Activated CD8-positive, alpha-beta memory T cell treated with anti-CD3 and anti-CD28 coated beads for 1 hour (primary cell): ENCODE results near the gene SLC5A6.

ENCODE experiments used
- DNase-seq, 2 donors: peaks; one replicate each; pipeline ENCODE4 v3.0.0-alpha.2; 2020; ENCODE audit warnings: low read depth in 1 of 2; ENCODE audit errors: extremely low read depth in 1 of 2

The SLC5A6 gene

DNA sequence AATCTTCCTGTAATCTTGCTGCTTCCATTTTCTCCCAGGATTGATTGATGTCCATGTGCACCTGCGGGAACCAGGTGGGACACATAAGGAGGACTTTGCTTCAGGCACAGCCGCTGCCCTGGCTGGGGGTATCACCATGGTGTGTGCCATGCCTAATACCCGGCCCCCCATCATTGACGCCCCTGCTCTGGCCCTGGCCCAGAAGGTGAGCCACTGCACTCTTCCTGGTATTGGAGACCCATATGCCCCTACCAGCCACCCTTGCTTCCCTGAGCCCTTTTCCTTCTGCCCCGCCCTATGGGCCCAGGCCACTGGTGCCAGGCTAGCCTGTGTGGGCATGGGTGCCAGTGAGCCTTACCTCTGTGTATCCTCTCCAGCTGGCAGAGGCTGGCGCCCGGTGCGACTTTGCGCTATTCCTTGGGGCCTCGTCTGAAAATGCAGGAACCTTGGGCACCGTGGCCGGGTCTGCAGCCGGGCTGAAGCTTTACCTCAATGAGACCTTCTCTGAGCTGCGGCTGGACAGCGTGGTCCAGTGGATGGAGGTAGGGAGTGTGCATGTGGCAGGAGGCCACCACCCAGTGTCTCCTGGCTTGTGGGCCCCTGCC is 25.4 kb upstream of the SLC5A6 start:
- no peak for DNase-seq

DNA sequence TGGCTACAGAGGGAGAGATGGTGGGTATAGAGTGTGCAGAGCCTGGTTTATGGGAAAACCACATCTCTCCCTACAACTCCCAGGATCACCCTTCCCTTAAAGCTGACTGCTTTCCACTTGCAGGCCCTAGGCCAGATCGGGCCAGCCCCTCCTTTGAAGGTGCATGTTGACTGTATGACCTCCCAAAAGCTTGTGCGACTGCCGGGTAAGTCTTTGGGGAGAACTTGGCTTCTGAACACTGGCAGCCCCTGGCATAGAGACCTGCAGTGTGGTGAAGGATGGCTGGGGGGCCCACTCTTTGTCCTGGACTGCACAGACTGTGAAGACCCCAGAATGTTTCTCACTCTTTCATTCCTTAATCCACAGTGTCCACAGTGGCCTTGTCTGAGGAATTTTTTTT is 24.6 kb upstream of the SLC5A6 start:
- DNase-seq, result no peak

DNA sequence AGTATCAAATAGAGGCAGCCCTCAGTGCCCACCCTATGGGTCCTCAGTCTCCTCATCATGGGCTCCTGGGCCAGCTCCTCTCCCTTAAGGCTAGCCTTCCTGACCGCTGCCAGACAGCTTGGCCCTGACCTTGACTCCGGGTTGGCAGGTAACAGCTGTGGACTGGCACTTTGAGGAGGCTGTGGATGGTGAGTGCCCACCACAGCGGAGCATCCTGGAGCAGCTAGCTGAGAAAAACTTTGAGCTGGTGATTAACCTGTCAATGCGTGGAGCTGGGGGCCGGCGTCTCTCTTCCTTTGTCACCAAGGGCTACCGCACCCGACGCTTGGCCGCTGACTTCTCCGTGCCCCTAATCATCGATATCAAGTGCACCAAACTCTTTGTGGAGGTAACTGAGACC is 24.1 kb upstream of the SLC5A6 start:
- no peak for DNase-seq

DNA sequence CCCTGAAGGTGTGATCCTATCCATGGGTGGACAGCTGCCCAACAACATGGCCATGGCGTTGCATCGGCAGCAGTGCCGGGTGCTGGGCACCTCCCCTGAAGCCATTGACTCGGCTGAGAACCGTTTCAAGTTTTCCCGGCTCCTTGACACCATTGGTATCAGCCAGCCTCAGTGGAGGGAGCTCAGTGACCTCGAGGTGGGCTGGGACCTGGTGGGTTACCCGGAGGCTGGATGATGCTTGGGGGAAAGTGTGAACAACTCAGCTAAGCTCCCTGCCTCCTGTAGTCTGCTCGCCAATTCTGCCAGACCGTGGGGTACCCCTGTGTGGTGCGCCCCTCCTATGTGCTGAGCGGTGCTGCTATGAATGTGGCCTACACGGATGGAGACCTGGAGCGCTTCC is 21.3 kb upstream of the SLC5A6 start:
- DNase-seq, result no peak

DNA sequence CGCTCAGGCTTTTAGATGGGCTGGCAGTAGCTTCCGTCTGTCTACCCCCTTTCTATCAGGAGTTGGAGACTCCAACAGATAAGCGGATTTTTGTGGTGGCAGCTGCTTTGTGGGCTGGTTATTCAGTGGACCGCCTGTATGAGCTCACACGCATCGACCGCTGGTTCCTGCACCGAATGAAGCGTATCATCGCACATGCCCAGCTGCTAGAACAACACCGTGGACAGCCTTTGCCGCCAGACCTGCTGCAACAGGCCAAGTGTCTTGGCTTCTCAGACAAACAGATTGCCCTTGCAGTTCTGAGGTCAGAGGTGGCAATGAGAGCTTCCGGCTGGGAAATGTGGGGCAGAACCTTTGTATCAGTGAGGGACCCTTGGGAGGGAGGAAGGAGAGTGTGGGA is 19.9 kb upstream of the SLC5A6 start:
- DNase-seq, result no peak

DNA sequence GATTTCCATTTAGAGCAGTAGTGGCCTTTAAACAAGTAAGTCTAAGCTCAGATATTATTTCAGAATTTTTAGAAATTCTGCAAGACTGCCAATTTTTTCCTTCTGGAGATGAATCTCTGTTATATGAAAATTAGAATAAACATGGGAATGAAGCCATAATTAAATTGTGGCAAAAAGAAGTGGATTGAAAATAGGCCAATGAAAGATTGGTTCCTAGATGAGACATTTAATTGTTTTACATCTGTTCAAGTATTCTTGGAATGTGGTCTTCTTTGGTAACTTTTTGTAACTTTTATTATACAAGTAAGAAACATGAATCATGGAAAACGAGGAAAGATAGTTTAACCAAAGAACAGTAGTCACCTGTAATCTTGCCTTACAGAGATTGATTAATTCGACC is 15.4 kb upstream of the SLC5A6 start:
- no peak for DNase-seq

- DNase-seq, result no peak
Measured at GRCh38 chr2:27225526-27225925, 13.5 kb upstream of the SLC5A6 start.

DNA sequence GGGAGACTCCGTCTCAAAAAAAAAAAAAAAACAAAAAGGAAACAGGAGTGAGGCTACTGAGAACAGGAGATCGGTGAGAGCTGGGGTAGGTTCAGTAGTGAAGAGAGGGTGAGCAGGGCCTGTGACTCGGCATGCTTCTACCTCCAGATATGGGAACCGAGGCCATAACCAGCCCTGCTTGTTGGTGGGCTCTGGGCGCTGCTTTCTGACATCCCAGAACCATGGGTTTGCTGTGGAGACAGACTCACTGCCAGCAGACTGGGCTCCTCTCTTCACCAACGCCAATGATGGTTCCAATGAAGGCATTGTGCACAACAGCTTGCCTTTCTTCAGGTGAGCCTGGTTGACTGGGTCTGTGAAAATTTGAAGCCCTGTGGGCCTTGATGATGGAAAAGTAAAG is 11.3 kb upstream of the SLC5A6 start:
- no peak for DNase-seq

GRCh38 chr2:27222407-27222806 is 10.3 kb upstream of the SLC5A6 start:
- no peak for DNase-seq

DNA sequence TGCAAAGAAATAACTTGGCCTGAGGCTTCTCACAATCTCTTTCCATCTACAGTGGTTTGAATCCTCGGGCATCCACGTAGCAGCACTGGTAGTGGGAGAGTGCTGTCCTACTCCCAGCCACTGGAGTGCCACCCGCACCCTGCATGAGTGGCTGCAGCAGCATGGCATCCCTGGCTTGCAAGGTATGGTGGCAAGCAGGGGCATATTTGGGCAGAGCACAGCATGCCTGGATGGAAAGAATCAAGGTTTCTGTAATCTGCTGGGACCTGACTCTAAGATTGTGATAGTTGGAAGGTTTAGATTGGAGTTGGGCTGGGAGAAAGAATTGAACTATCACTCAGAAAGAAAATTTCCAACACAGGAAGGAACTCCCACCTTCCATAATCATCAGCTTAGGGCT is 9.1 kb upstream of the SLC5A6 start:
- no peak for DNase-seq

GRCh38 chr2:27220091-27220490 is 8.0 kb upstream of the SLC5A6 start:
- no peak for DNase-seq

DNA sequence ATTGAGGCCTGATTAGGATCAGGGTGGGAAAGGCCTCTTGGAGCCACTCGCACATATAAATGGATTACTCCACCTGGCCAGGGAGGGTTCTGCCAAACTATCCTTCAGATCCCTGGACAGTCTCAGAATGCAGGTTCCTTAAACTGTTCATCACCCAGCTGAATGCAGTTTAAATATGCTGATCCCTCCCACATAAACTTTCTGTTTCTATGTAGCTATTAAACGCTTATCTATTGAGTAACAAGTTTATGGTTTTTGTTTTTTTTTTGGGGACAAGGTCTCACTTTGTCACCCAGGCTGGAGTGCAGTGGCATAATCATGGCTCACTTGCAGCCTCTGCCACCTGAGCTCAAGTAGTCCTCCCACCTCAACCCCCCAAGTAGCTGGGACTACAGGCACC is 7.0 kb upstream of the SLC5A6 start:
- DNase-seq, result no peak

- DNase-seq, result no peak
Measured at GRCh38 chr2:27218614-27219013, 6.5 kb upstream of the SLC5A6 start.

DNA sequence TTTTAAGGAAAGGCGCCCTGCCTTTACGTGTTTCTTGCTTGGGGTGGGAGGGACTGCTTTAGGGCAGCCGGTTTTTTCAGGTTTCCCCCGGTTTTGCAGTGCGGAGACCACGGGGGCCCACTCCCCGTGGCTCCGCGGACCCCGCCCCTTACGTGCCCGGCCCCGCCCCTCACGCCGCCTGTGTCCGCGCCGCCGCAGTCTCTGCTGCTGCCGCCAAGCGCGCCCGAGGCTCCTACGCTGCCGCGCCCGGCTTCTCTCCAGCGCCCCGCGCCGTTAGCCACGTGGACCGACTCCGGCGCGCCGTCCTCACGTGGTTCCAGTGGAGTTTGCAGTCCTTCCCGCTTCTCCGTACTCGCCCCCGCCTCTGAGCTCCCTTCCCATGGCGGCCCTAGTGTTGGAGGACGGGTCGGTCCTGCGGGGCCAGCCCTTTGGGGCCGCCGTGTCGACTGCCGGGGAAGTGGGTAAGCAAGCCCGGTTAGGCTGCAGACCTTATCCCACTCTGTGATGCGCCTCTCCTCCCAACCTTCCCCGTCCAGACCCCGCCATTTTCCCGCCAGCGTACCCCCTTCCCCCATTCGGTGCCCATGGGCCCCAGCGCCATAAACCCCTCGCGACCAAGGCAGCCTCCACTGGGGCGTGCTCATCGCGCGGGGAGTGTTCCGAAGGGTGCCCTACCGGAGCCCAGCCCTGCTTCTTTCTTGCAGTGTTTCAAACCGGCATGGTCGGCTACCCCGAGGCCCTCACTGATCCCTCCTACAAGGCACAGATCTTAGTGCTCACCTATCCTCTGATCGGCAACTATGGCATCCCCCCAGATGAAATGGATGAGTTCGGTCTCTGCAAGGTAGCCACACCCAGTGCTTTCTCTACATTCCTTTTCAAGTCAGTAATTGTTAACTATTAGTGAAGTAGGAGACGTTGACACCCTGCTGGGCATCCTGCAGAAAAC is 5.4 kb upstream of the SLC5A6 start, which contains the start of gene CAD:
Gene CAD (plus strand): TSS at position 197 of the 949 bp plus-strand sequence. CDS start 183 bp downstream, at position 380.
- DNase-seq, result peak; percentile 56 to 80

DNA sequence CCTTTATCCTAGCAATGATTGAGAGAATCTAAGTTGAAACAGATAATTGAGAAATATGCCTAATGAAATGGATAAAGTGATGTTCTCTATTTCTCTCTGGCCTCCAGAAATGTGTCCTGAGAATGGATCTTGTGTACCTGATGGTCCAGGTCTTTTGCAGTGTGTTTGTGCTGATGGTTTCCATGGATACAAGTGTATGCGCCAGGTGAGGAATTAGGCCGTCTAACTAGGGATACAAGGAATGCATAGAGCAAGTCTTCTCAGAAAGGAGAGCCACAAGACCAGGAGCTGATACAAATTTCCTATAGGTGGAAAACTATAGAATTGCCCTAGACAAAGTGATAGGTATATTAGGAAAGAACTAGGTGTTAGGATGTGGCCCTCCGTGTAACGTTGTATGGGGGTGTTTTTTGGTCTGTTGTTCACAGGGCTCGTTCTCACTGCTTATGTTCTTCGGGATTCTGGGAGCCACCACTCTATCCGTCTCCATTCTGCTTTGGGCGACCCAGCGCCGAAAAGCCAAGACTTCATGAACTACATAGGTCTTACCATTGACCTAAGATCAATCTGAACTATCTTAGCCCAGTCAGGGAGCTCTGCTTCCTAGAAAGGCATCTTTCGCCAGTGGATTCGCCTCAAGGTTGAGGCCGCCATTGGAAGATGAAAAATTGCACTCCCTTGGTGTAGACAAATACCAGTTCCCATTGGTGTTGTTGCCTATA is 4.5 kb upstream of the SLC5A6 start:
- no peak for DNase-seq

DNA sequence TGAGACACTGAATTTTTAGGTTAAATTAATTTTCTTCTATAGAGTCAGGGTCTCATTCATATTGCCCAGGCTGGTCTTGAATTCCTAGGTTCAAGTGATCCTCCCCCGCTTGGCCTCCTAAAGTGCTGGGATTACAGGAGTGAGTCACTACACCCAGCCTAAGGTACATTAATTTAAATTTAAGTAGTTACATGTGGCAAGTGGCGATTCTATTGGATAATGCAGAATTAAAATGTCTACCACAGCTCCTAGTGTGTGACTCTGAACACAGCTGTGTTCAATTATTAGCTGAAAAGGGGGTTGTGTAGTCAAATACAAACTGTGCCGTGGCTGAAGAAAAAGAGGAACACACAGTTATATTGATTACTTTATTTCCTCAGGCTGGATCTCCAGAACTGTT is 2.9 kb upstream of the SLC5A6 start:
- no peak for DNase-seq

GRCh38 chr2:27212626-27213471 is 781 bp upstream of the SLC5A6 start:
- no peak for DNase-seq

DNA sequence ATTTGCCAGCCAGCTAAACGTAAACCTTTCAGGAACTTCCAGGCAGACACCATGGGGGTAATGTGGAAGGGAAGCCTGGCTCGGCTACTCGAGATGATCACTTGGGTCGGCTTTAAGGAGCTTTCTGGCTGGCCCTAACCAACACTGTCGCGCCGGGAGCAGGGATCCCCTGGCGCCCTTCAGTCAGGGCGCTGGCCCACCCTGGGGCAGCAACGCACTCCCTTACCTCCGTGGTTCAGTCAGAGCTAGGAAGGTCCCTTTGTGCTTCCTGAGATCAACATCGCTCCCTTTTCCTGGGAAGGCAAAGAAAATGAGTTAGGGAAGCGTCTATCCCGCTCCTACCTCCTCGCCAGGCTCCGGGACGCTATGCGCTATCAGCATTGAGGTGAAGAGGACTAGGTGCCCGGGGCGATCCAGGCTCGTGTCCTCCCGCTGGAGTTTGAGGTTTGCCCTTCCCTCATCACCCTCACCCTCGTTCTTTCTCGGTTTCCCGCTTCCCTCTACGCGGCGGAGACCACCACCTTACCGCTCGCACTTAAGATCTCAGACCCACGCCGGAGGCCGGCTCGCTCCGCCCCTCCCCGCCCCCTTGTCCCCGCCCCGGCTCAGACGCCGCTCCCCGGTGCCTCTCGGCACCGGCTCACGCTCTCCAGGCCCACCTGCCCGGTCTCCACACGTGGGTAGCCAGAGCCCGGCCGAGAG is 676 bp downstream of the SLC5A6 start:
- no peak for DNase-seq

GRCh38 chr2:27209621-27210401 is 2.3 kb downstream of the SLC5A6 start:
- no peak for DNase-seq
